ENCODE results near the gene SLMAP. TPM values are rescaled to one million over a fixed set of nuclear protein-coding genes. Genes with fewer than 3 reads are reported as not detected.

SLMAP gene
- total RNA-seq, 1 donor from 2014 or later, result 60.3 TPM

DNA sequence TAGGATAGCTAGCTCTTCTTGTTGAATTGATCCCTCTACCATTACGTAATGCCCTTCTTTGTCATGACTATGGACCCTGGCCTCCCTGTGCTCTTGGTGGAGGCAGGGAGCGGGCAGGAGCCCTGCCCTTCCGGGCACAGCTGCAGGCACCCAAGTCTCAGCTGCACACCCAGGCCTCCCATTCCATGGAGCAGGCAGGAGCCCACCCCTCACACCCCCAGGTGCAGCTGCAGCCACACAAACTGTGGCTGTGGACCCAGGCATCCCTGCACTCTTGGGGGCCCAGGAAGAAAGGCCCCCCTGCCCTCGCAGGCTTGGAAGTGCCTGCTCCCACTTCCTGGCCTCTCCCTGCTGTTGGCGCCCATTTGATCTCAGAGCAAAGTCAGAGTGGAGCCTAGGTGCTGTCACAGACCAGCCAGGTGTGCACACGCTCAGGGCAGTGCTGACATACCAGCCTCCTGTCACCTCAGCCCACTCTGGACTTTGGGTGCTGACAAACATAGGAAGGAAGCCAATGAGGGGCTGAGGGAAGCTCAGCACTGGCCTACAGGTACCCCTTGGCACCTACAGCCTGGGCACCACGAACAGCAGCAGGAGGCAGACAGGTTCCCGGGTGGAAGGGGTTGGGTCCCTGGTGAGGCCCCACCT is 53.0 kb downstream of the SLMAP start:
- Mint-ChIP-seq H3K27ac (no peak overlapping the region), H3K9me3 (peaks cover 4% of the 10 kb centered on the region), H3K27me3 (ENCODE audit: insufficient read depth) (no peaks in the 10 kb centered on the region), H3K4me1 (ENCODE audit: low read depth) (peaks cover 27% of the 10 kb centered on the region), H3K36me3 (ENCODE audit: low read depth) (no peaks in the 10 kb centered on the region), H3K4me3 (no peak overlapping the region)
- intact Hi-C loops (cut with micrococcal nuclease), result no loop called here
- DNase-seq (ENCODE audit: low spot score), result no peak

GRCh38 chr3:57809609-57809968 is 53.5 kb downstream of the SLMAP start:
- Mint-ChIP-seq H3K4me1 (ENCODE audit: low read depth) (peaks cover 26% of the 10 kb centered on the region), H3K27me3 (ENCODE audit: insufficient read depth) (no peaks in the 10 kb centered on the region), H3K36me3 (ENCODE audit: low read depth) (no peaks in the 10 kb centered on the region), H3K4me3 (no peak overlapping the region), H3K27ac (no peak overlapping the region), H3K9me3 (peaks cover 4% of the 10 kb centered on the region)
- no peak for DNase-seq (ENCODE audit: low spot score)
- intact Hi-C loops (cut with micrococcal nuclease), result no loop called here

DNA sequence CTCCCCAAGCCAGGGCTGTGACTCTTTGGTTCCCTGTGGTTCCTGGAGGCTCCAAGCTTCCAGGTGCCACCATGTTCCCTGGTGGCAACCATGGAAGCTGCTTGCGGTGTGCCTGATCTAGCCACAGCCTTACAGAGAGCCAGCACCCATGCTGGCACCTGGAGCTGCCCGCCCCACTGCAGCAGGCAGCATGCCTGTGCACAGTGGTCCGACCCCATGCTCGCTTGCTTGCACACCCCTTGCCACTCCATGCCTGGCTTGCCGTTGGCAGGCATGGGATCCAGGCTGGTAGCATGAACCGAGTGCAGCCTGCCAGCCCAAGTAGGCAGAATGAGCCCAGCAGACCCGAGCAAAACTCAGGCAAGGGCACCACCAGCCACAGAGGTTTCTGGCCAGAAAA is 53.9 kb downstream of the SLMAP start:
- Mint-ChIP-seq H3K27ac (no peak overlapping the region), H3K9me3 (peaks cover 4% of the 10 kb centered on the region), H3K4me1 (ENCODE audit: low read depth) (peaks cover 26% of the 10 kb centered on the region), H3K36me3 (ENCODE audit: low read depth) (no peaks in the 10 kb centered on the region), H3K4me3 (no peak overlapping the region), H3K27me3 (ENCODE audit: insufficient read depth) (no peaks in the 10 kb centered on the region)
- intact Hi-C loops (cut with micrococcal nuclease), result no loop called here
- no peak for DNase-seq (ENCODE audit: low spot score)

- Mint-ChIP-seq H3K4me1 (ENCODE audit: low read depth) (peaks cover 23% of the 10 kb centered on the region), H3K36me3 (ENCODE audit: low read depth) (no peaks in the 10 kb centered on the region), H3K27me3 (ENCODE audit: insufficient read depth) (no peaks in the 10 kb centered on the region), H3K4me3 (no peak overlapping the region), H3K9me3 (peaks cover 4% of the 10 kb centered on the region), H3K27ac (no peak overlapping the region)
- DNase-seq (ENCODE audit: low spot score), result no peak
- intact Hi-C loops (cut with micrococcal nuclease), result no loop called here
Observed at GRCh38 chr3:57810471-57811137, 54.5 kb downstream of the SLMAP start.

- Mint-ChIP-seq H3K27ac (no peak overlapping the region), H3K36me3 (ENCODE audit: low read depth) (no peaks in the 10 kb centered on the region), H3K4me1 (ENCODE audit: low read depth) (peaks cover 18% of the 10 kb centered on the region), H3K4me3 (no peak overlapping the region), H3K9me3 (peaks cover 4% of the 10 kb centered on the region), H3K27me3 (ENCODE audit: insufficient read depth) (no peaks in the 10 kb centered on the region)
- intact Hi-C loops (cut with micrococcal nuclease), result loop anchor here (2.0 kb wide), 1 partner anchor 58 kb away; the partner anchor contains the start of gene SLMAP
- peak; percentile 9 for DNase-seq (ENCODE audit: low spot score)
Observed at GRCh38 chr3:57815036-57815435, 58.9 kb downstream of the SLMAP start.

DNA sequence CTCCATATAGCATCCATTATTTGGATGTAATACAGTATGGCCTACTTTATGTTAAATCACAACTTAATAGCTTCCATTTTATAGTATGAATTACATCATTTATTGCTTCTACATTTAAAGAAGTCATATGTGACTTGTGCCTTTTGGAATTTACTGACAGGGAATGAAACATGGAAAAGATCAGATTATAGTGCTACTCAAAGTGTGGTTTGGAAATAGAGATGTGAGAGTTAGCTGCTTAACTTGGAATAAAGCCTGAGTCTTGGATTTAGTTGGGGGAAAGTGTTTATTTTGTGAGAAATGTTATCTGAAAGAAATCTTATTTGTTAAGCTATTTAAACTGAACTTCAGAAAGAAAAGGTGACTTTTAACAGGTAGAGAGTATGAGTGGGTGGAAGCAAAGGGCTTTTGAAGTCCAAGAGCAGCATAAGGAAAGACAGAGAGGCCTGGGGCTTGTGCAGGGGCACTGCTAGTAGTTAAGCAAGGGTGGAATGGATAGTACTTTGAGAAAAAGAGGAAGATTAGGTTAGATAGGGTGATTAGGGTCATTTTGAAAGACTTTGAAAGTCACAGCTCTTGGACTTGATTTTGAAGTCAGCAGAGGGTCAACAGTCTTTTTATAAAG is 60.5 kb downstream of the SLMAP start:
- peaks cover 4% of the 10 kb centered on the region for H3K9me3 Mint-ChIP-seq
- no peak overlapping the region for H3K4me3 Mint-ChIP-seq
- intact Hi-C loops (cut with micrococcal nuclease), result no loop called here
- H3K4me1 Mint-ChIP-seq (ENCODE audit: low read depth), result peaks cover 18% of the 10 kb centered on the region
- no peaks in the 10 kb centered on the region for H3K36me3 Mint-ChIP-seq (ENCODE audit: low read depth)
- DNase-seq (ENCODE audit: low spot score), result no peak
- H3K27ac Mint-ChIP-seq, result no peak overlapping the region
- H3K27me3 Mint-ChIP-seq (ENCODE audit: insufficient read depth), result no peaks in the 10 kb centered on the region

GRCh38 chr3:57818772-57819171 is 62.7 kb downstream of the SLMAP start:
- Mint-ChIP-seq H3K4me3 (no peak overlapping the region), H3K27ac (no peak overlapping the region)
- no peak for DNase-seq (ENCODE audit: low spot score)

GRCh38 chr3:57820479-57820878 is 64.4 kb downstream of the SLMAP start:
- no peaks in the 10 kb centered on the region for H3K9me3 Mint-ChIP-seq
- no peaks in the 10 kb centered on the region for H3K27me3 Mint-ChIP-seq (ENCODE audit: insufficient read depth)
- DNase-seq (ENCODE audit: low spot score), result no peak
- peaks cover 9% of the 10 kb centered on the region for H3K4me1 Mint-ChIP-seq (ENCODE audit: low read depth)
- no peak overlapping the region for H3K4me3 Mint-ChIP-seq
- no peaks in the 10 kb centered on the region for H3K36me3 Mint-ChIP-seq (ENCODE audit: low read depth)
- H3K27ac Mint-ChIP-seq, result no peak overlapping the region
- intact Hi-C loops (cut with micrococcal nuclease), result no loop called here

More at GRCh38 chr3:57818772-57819171, 62.7 kb downstream of the SLMAP start:
- intact Hi-C loops (cut with micrococcal nuclease), result no loop called here
- peaks cover 18% of the 10 kb centered on the region for H3K4me1 Mint-ChIP-seq (ENCODE audit: low read depth)
- H3K27me3 Mint-ChIP-seq (ENCODE audit: insufficient read depth), result no peaks in the 10 kb centered on the region
- H3K9me3 Mint-ChIP-seq, result no peaks in the 10 kb centered on the region
- no peaks in the 10 kb centered on the region for H3K36me3 Mint-ChIP-seq (ENCODE audit: low read depth)

DNA sequence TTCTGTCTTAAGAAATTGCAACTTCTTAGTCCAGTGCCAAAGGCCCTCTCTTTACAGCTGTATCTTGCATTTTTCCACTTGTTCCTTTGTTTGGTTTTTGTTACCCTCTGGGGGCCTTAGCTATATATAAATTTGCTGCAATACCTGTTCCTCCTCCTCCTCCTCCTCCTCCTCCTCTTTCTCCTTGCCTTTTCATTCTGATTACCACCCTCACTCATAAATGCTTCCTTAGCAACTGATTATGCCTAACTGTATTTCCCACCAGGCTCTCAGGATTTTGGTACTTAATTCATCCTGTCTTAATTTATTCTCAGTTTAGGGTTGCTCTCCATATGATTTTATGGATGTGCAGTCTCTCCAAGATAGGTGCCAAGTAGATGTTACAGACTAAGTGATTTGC is 65.7 kb downstream of the SLMAP start:
- H3K4me1 Mint-ChIP-seq (ENCODE audit: low read depth), result peaks cover 4% of the 10 kb centered on the region
- H3K36me3 Mint-ChIP-seq (ENCODE audit: low read depth), result no peaks in the 10 kb centered on the region
- H3K27me3 Mint-ChIP-seq (ENCODE audit: insufficient read depth), result no peaks in the 10 kb centered on the region
- no peak overlapping the region for H3K27ac Mint-ChIP-seq
- no peaks in the 10 kb centered on the region for H3K9me3 Mint-ChIP-seq
- H3K4me3 Mint-ChIP-seq, result no peak overlapping the region
- DNase-seq (ENCODE audit: low spot score), result no peak
- intact Hi-C loops (cut with micrococcal nuclease), result no loop called here

GRCh38 chr3:57822686-57823085 is 66.6 kb downstream of the SLMAP start:
- no peaks in the 10 kb centered on the region for H3K9me3 Mint-ChIP-seq
- no peaks in the 10 kb centered on the region for H3K27me3 Mint-ChIP-seq (ENCODE audit: insufficient read depth)
- H3K4me3 Mint-ChIP-seq, result no peak overlapping the region
- intact Hi-C loops (cut with micrococcal nuclease), result no loop called here
- DNase-seq (ENCODE audit: low spot score), result no peak
- H3K4me1 Mint-ChIP-seq (ENCODE audit: low read depth), result no peaks in the 10 kb centered on the region
- H3K36me3 Mint-ChIP-seq (ENCODE audit: low read depth), result no peaks in the 10 kb centered on the region
- no peak overlapping the region for H3K27ac Mint-ChIP-seq

GRCh38 chr3:57825116-57825515 is 69.0 kb downstream of the SLMAP start:
- no peak for DNase-seq (ENCODE audit: low spot score)
- H3K27me3 Mint-ChIP-seq (ENCODE audit: insufficient read depth), result no peaks in the 10 kb centered on the region
- H3K9me3 Mint-ChIP-seq, result no peaks in the 10 kb centered on the region
- intact Hi-C loops (cut with micrococcal nuclease), result no loop called here
- no peaks in the 10 kb centered on the region for H3K4me1 Mint-ChIP-seq (ENCODE audit: low read depth)
- H3K27ac Mint-ChIP-seq, result no peak overlapping the region
- no peaks in the 10 kb centered on the region for H3K36me3 Mint-ChIP-seq (ENCODE audit: low read depth)
- no peak overlapping the region for H3K4me3 Mint-ChIP-seq

- H3K36me3 Mint-ChIP-seq (ENCODE audit: low read depth), result peaks cover 3% of the 10 kb centered on the region
- DNase-seq (ENCODE audit: low spot score), result no peak
- H3K27ac Mint-ChIP-seq, result no peak overlapping the region
- no peak overlapping the region for H3K4me3 Mint-ChIP-seq
- no peaks in the 10 kb centered on the region for H3K27me3 Mint-ChIP-seq (ENCODE audit: insufficient read depth)
- no peaks in the 10 kb centered on the region for H3K9me3 Mint-ChIP-seq
- intact Hi-C loops (cut with micrococcal nuclease), result no loop called here
- H3K4me1 Mint-ChIP-seq (ENCODE audit: low read depth), result no peaks in the 10 kb centered on the region
Observed at GRCh38 chr3:57826245-57826951, 70.3 kb downstream of the SLMAP start.
